ENCODE data around the gene MYH2.
"Not testable (repeated sequence)": the region's sequence is repeated elsewhere in the genome, so short reads cannot be mapped to it uniquely, and the experiment has no call there.

Gene MYH2

DNA sequence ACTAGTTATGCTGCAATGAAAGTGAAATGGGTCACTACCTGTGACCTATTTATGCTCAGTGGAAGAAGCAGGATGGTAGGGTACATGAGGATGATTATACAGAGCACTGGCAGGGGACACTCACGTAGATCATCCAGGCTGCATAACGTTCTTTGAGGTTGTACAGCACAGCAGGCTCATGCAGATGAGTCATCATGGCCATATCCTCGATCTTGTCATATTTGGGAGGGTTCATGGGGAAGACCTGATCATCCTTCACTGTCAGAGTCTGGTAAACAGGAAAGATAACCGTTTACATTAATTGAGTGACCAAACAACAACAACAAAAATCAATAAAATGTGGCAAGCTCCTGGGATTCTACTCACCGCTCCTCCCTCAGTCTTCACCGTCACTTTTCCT, 2.1 kb downstream of the MYH2 start:
- Histone ChIP-seq H3K9me3 (replicated peaks; ENCODE audit: insufficient read depth, low read length) (no peaks in the 10 kb centered on the region), H3K79me2 (ENCODE audit: low read length) (no peaks in the 10 kb centered on the region), H4K20me1 (ENCODE audit: insufficient read depth, low read length) (no peaks in the 10 kb centered on the region), H3K4me3 (ENCODE audit: low read length) (no peak overlapping the region), H2AFZ (ENCODE audit: low read length) (no peak overlapping the region), H3K4me1 (ENCODE audit: low read length) (no peaks in the 10 kb centered on the region), H3K36me3 (replicated peaks; ENCODE audit: insufficient read depth, low read length) (no peaks in the 10 kb centered on the region), H3K27ac (ENCODE audit: low read length) (no peak overlapping the region), H3K9ac (ENCODE audit: low read length) (no peak overlapping the region), H3K4me2 (ENCODE audit: low read depth, low read length) (no peak overlapping the region), H3K27me3 (replicated peaks; ENCODE audit: insufficient read depth, low read length) (no peaks in the 10 kb centered on the region), H3K9me2 (replicated peaks; ENCODE audit: insufficient read depth, low read length) (no peaks in the 10 kb centered on the region), H3F3A (ENCODE audit: insufficient read depth, low read length) (no peaks in the 10 kb centered on the region)
- DNase-seq: no peak
- TF ChIP-seq, protein P1, sequence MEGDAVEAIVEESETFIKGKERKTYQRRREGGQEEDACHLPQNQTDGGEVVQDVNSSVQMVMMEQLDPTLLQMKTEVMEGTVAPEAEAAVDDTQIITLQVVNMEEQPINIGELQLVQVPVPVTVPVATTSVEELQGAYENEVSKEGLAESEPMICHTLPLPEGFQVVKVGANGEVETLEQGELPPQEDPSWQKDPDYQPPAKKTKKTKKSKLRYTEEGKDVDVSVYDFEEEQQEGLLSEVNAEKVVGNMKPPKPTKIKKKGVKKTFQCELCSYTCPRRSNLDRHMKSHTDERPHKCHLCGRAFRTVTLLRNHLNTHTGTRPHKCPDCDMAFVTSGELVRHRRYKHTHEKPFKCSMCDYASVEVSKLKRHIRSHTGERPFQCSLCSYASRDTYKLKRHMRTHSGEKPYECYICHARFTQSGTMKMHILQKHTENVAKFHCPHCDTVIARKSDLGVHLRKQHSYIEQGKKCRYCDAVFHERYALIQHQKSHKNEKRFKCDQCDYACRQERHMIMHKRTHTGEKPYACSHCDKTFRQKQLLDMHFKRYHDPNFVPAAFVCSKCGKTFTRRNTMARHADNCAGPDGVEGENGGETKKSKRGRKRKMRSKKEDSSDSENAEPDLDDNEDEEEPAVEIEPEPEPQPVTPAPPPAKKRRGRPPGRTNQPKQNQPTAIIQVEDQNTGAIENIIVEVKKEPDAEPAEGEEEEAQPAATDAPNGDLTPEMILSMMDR (IDR thresholded peaks at IDR 0.05; ENCODE audit: low read length): no peak

DNA sequence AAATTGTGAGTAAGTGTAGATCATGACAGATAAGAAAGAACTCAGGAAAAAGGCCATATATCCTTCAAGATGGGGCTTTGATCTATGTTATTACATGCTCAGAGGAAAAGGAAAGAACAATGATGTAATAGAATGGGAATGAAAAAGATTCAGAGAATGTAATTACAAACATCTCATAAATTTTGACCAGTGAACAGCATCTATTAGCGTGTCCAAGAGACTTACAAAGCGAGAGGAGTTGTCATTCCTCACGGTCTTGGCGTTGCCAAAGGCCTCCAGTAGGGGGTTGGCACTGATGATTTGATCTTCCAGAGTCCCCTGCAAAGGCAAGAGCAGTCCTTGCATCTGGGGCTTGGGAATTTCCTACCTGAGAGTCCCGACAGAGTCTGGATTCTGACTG, 6.0 kb downstream of the MYH2 start:
- not testable (repeated sequence) for H3K9me3 ChIP-seq (replicated peaks; ENCODE audit: insufficient read depth, low read length); H3K27ac ChIP-seq (ENCODE audit: low read length); H3K4me2 ChIP-seq (ENCODE audit: low read depth, low read length); H3K4me1 ChIP-seq (ENCODE audit: low read length); H3K36me3 ChIP-seq (replicated peaks; ENCODE audit: insufficient read depth, low read length); H3K4me3 ChIP-seq (ENCODE audit: low read length); H3K27me3 ChIP-seq (replicated peaks; ENCODE audit: insufficient read depth, low read length); H3K9ac ChIP-seq (ENCODE audit: low read length); H3F3A ChIP-seq (ENCODE audit: insufficient read depth, low read length); H2AFZ ChIP-seq (ENCODE audit: low read length); H4K20me1 ChIP-seq (ENCODE audit: insufficient read depth, low read length); H3K9me2 ChIP-seq (replicated peaks; ENCODE audit: insufficient read depth, low read length); H3K79me2 ChIP-seq (ENCODE audit: low read length); DNase-seq

DNA sequence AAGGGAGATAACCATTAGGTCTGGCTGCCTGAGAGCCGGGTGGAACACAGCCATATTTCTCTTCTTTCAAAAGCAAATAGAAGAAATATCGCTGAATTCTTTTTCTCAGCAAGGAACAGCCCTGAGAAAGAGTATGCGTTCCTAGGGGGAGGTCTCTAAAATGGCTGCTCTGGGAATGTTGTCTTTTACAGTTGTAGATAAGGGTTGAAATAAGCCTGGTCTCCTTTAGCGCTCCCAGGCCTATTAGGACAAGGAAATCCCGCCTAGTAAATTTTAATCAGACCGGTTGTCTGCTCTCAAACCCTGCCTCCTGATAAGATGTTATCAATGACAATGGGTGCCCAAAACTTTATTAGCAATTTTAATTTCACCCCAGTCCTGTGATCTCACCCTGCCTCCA, 8.3 kb downstream of the MYH2 start:
- H3K9me2 ChIP-seq (replicated peaks; ENCODE audit: insufficient read depth, low read length); H3F3A ChIP-seq (ENCODE audit: insufficient read depth, low read length); H3K79me2 ChIP-seq (ENCODE audit: low read length); H3K4me1 ChIP-seq (ENCODE audit: low read length); H4K20me1 ChIP-seq (ENCODE audit: insufficient read depth, low read length); H3K9me3 ChIP-seq (replicated peaks; ENCODE audit: insufficient read depth, low read length); H3K36me3 ChIP-seq (replicated peaks; ENCODE audit: insufficient read depth, low read length); H3K9ac ChIP-seq (ENCODE audit: low read length); H3K27me3 ChIP-seq (replicated peaks; ENCODE audit: insufficient read depth, low read length); H3K27ac ChIP-seq (ENCODE audit: low read length); H3K4me3 ChIP-seq (ENCODE audit: low read length); H3K4me2 ChIP-seq (ENCODE audit: low read depth, low read length); DNase-seq; H2AFZ ChIP-seq (ENCODE audit: low read length): not testable (repeated sequence)

DNA sequence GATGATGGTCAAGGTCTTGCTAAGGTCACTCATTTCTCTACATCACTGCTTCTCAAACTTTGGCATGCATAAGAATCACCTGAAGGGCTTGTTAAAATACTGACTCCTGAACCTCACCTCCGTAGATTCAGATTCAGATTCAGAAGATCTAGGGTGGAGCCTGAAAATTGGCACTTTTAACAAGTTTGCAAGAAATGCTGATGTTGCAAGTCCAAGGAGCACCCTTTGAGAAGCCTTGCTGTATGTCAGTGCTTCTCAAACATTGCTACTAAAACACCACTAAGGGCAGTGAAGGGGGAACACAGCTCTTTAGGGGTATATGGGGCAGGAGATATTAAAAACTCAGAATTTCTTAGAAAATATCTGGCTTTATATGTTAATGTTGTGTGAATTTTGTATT, 17.4 kb downstream of the MYH2 start:
- no peaks in the 10 kb centered on the region for H3K36me3 ChIP-seq (replicated peaks; ENCODE audit: insufficient read depth, low read length)
- no peak overlapping the region for H3K27ac ChIP-seq (ENCODE audit: low read length)
- H3K27me3 ChIP-seq (replicated peaks; ENCODE audit: insufficient read depth, low read length): no peaks in the 10 kb centered on the region
- no peak overlapping the region for H3K4me3 ChIP-seq (ENCODE audit: low read length)
- no peak overlapping the region for H2AFZ ChIP-seq (ENCODE audit: low read length)
- H3K9me2 ChIP-seq (replicated peaks; ENCODE audit: insufficient read depth, low read length): no peaks in the 10 kb centered on the region
- H3K4me2 ChIP-seq (ENCODE audit: low read depth, low read length): no peak overlapping the region
- H3K9me3 ChIP-seq (replicated peaks; ENCODE audit: insufficient read depth, low read length): no peaks in the 10 kb centered on the region
- H3K79me2 ChIP-seq (ENCODE audit: low read length): no peaks in the 10 kb centered on the region
- H3K9ac ChIP-seq (ENCODE audit: low read length): no peak overlapping the region
- TF ChIP-seq, protein P1 (IDR thresholded peaks at IDR 0.05; ENCODE audit: low read length): no peak
- TF ChIP-seq EZH2 (optimal IDR thresholded peaks at IDR 0.05; ENCODE audit: low read depth, low read length) (no peak), EZH2phosphoT487 (IDR thresholded peaks at IDR 0.05; ENCODE audit: low read length) (no peak)
- H4K20me1 ChIP-seq (ENCODE audit: insufficient read depth, low read length): no peaks in the 10 kb centered on the region
- no peak for DNase-seq
- H3F3A ChIP-seq (ENCODE audit: insufficient read depth, low read length): no peaks in the 10 kb centered on the region
- H3K4me1 ChIP-seq (ENCODE audit: low read length): no peaks in the 10 kb centered on the region
